WTC11 (cell line): ENCODE measurements around the gene CFAP20DC.

ENCODE experiments used
- CREM ChIP-seq: sonication (generic); formaldehyde crosslinking; IDR thresholded peaks from 2 replicates; pipeline ENCODE4 v1.8.1; 2022; ENCODE audit warnings: mild to moderate bottlenecking, missing genetic modification reagents, moderate library complexity
- CTCF ChIP-seq: fragments of 200-600 bp; IDR thresholded peaks from 2 replicates; pipeline ENCODE4 v1.8.0; 2022; ENCODE audit warnings: antibody characterized with exemption
- EMX1 ChIP-seq: fragments of 250-450 bp; sonication (Bioruptor Pico); IDR thresholded peaks from 2 replicates; pipeline ENCODE4 v1.8.0; 2021; ENCODE audit warnings: mild to moderate bottlenecking
- ETV6 ChIP-seq: sonication (generic); formaldehyde crosslinking; IDR thresholded peaks from 2 replicates; pipeline ENCODE4 v1.8.1; 2022; ENCODE audit warnings: mild to moderate bottlenecking, missing genetic modification reagents
- FOXK1 ChIP-seq: sonication (generic); formaldehyde crosslinking; IDR thresholded peaks from 2 replicates; pipeline ENCODE4 v1.8.0; 2022; ENCODE audit warnings: mild to moderate bottlenecking, moderate library complexity, missing genetic modification reagents
- JAZF1 ChIP-seq: fragments of 250-450 bp; sonication (Bioruptor Pico); IDR thresholded peaks from 2 replicates; pipeline ENCODE4 v1.9.0; 2021; ENCODE audit warnings: moderate library complexity, mild to moderate bottlenecking, inconsistent platforms
- MLX ChIP-seq: sonication (generic); formaldehyde crosslinking; IDR thresholded peaks from 2 replicates; pipeline ENCODE4 v1.8.1; 2023; ENCODE audit warnings: mild to moderate bottlenecking, missing genetic modification reagents, moderate library complexity
- MXD4 ChIP-seq: fragments of 250-450 bp; sonication (Bioruptor Pico); IDR thresholded peaks from 2 replicates; pipeline ENCODE4 v1.8.0; 2021; ENCODE audit warnings: mild to moderate bottlenecking, moderate library complexity, borderline replicate concordance
- NR2C2 ChIP-seq: sonication (generic); formaldehyde crosslinking; IDR thresholded peaks from 2 replicates; pipeline ENCODE4 v1.8.0; 2022; ENCODE audit warnings: mild to moderate bottlenecking, missing genetic modification reagents
- NR3C1 ChIP-seq: sonication (generic); formaldehyde crosslinking; conservative IDR thresholded peaks from 2 replicates; pipeline ENCODE4 v1.8.1; 2023; ENCODE audit warnings: low read depth, mild to moderate bottlenecking, missing genetic modification reagents
- SP1 ChIP-seq: sonication (generic); formaldehyde crosslinking; conservative IDR thresholded peaks from 2 replicates; pipeline ENCODE4 v1.8.1; 2022; ENCODE audit warnings: missing genetic modification reagents
- ZBTB43 ChIP-seq: sonication (generic); formaldehyde crosslinking; IDR thresholded peaks from 2 replicates; pipeline ENCODE4 v1.8.1; 2023; ENCODE audit warnings: mild to moderate bottlenecking, missing genetic modification reagents
- ZNF232 ChIP-seq: sonication (generic); formaldehyde crosslinking; IDR thresholded peaks from 2 replicates; pipeline ENCODE4 v1.8.0; 2022; ENCODE audit warnings: mild to moderate bottlenecking, missing genetic modification reagents
- ZNF317 ChIP-seq: sonication (generic); formaldehyde crosslinking; IDR thresholded peaks from 2 replicates; pipeline ENCODE4 v1.8.1; 2023; ENCODE audit warnings: low read depth, mild to moderate bottlenecking, moderate library complexity, missing genetic modification reagents, borderline replicate concordance

- TF ChIP-seq ZNF232 (CRISPR knock-in tag) (no peak), FOXK1 (CRISPR knock-in tag) (no peak), MXD4 (CRISPR knock-in tag) (no peak), NR3C1 (CRISPR knock-in tag) (no peak), CTCF (no peak), ETV6 (CRISPR knock-in tag) (no peak), ZBTB43 (CRISPR knock-in tag) (no peak), EMX1 (CRISPR knock-in tag) (no peak), NR2C2 (no peak), ZNF317 (CRISPR knock-in tag) (no peak), MLX (no peak), JAZF1 (no peak), CREM (no peak), SP1 (CRISPR knock-in tag) (no peak)
Observed at GRCh38 chr3:58833491-58833890, 216.3 kb downstream of the CFAP20DC start.
